Measurements from ENCODE around the gene ALDH1B1. TPM values are rescaled to one million over a fixed set of nuclear protein-coding genes. Genes with fewer than 3 reads are reported as not detected.

The ALDH1B1 gene
- total RNA-seq, 1 experiment from 2014 or later = 29.0 TPM

Other genes starting within 250 kb of the ALDH1B1 start
- 0.66 TPM in 1 of 2 replicates, not detected in the other for gene IGFBPL1, start 31.8 kb downstream of the ALDH1B1 start, total RNA-seq (2014; rRNA removed)
- 2.2 and 3.4 TPM in 2 replicates for gene ANKRD18A, start 227.9 kb downstream of the ALDH1B1 start, total RNA-seq (2014; rRNA removed)

Measured in PC-3 (cell line).